Activated T-helper 2 cell treated with anti-CD3 and anti-CD28 coated beads, Interferon-gamma antibody, Interleukin-2, Interleukin-4, amounts not matched to agents 10 μg/mL and 5 μg/mL and 100 μg/mL, durations not matched to agents 14 hours and 24 hours and 36 hours (primary cell): ENCODE results near the gene INSL3. TPM values are rescaled to one million over a fixed set of nuclear protein-coding genes. Genes with fewer than 3 reads are reported as not detected.
A peak's percentile ranks its signal among the peaks of the same experiment; 100 is the strongest.
"Not testable (repeated sequence)": the region's sequence is repeated elsewhere in the genome, so short reads cannot be mapped to it uniquely, and the experiment has no call there.

ENCODE experiments used
- DNase-seq: peaks from one replicate; pipeline ENCODE4 v3.0.0; 2021; ENCODE audit warnings: low spot score
- H3K27ac Mint-ChIP-seq: one replicate; pipeline ENCODE4 v1.8.0; 2021; ENCODE audit warnings: mixed read lengths
- H3K27me3 Mint-ChIP-seq: one replicate; pipeline ENCODE4 v1.8.0; 2021; ENCODE audit warnings: low read depth, mixed read lengths
- H3K36me3 Mint-ChIP-seq: one replicate; pipeline ENCODE4 v1.8.0; 2021; ENCODE audit warnings: low read depth, mixed read lengths
- H3K4me1 Mint-ChIP-seq: one replicate; pipeline ENCODE4 v1.8.0; 2021; ENCODE audit warnings: low read depth, mixed read lengths
- H3K4me3 Mint-ChIP-seq: one replicate; pipeline ENCODE4 v1.8.0; 2021; ENCODE audit warnings: low read depth, mild to moderate bottlenecking, moderate library complexity, mixed read lengths
- H3K9me3 Mint-ChIP-seq: one replicate; pipeline ENCODE4 v1.8.0; 2021; ENCODE audit warnings: mixed read lengths
- intact Hi-C: fragments of 100-400 bp; cut with micrococcal nuclease; formaldehyde crosslinking; loops from one replicate; pipeline ENCODE4 v1.15.1; 2023
- total RNA-seq: library from RNA; stranded (reverse); gene quantifications from 2 replicates; pipeline ENCODE4 v1.2.3, GENCODE V29; 2022

Gene INSL3
- total RNA-seq, 1 donor from 2014 or later, result 6.9 TPM

GRCh38 chr19:17824339-17824738, 3.0 kb upstream of the INSL3 start:
- Mint-ChIP-seq H3K27me3 (no peaks in the 10 kb centered on the region), H3K4me3 (no peak overlapping the region), H3K36me3 (peaks cover 36% of the 10 kb centered on the region), H3K4me1 (no peaks in the 10 kb centered on the region), H3K9me3 (no peaks in the 10 kb centered on the region), H3K27ac (no peak overlapping the region)
- intact Hi-C loops, result no loop called here
- DNase-seq, result no peak

DNA sequence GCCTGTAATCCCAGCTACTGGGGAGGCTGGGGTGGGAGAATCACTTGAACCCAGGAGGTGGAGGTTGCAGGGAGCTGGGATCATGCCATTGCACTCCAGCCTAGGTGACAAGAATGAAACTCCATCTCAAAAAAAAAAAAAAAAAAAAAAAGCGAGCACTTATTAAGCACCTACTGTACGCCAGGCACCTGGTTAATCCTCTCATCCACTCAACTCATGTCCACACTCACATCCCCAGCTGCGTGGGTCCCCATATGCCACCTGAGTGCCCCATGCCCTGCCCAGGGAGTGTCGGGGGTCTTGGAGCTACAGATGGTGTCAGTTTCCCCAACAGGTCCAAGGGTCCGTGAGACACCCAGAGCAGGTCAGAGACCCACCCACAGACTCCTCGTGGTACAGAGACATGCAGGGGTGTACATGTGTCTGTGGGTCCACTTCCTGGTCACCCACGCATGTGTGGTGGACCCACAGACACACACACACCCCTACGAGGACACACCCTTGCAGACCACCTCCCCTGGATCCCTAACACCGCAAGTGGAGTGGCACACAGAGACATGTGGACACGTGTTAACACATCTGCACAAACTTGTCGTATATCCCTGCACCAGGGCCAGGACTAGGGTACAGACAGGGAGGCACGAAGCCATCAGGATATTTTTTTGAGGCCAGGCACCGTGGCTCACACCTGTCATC, 3.5 kb downstream of the INSL3 start:
- intact Hi-C loops, result no loop called here
- Mint-ChIP-seq H3K27me3 (no peaks in the 10 kb centered on the region), H3K4me1 (no peaks in the 10 kb centered on the region), H3K36me3 (no peaks in the 10 kb centered on the region), H3K9me3 (no peaks in the 10 kb centered on the region), H3K4me3 (no peak overlapping the region), H3K27ac (no peak overlapping the region)
- no peak for DNase-seq

GRCh38 chr19:17812099-17812498, 9.2 kb downstream of the INSL3 start:
- H3K27ac Mint-ChIP-seq, result no peak overlapping the region
- intact Hi-C loops, result loop anchor here (5.0 kb wide), 1 partner anchor 45 kb away; the partner anchor contains the start of gene RPL18A

GRCh38 chr19:17811681-17812080, 9.6 kb downstream of the INSL3 start:
- intact Hi-C loops, result loop anchor here (5.0 kb wide), 1 partner anchor 46 kb away; the partner anchor contains the start of gene RPL18A
- no peaks in the 10 kb centered on the region for H3K9me3 Mint-ChIP-seq
- DNase-seq, result no peak
- no peak overlapping the region for H3K27ac Mint-ChIP-seq
- peaks cover 4% of the 10 kb centered on the region for H3K27me3 Mint-ChIP-seq
- peaks cover 2% of the 10 kb centered on the region for H3K4me1 Mint-ChIP-seq
- H3K36me3 Mint-ChIP-seq, result no peaks in the 10 kb centered on the region
- no peak overlapping the region for H3K4me3 Mint-ChIP-seq

More at GRCh38 chr19:17812099-17812498, 9.2 kb downstream of the INSL3 start:
- H3K4me3 Mint-ChIP-seq, result no peak overlapping the region
- H3K36me3 Mint-ChIP-seq, result no peaks in the 10 kb centered on the region
- peaks cover 4% of the 10 kb centered on the region for H3K27me3 Mint-ChIP-seq
- no peaks in the 10 kb centered on the region for H3K9me3 Mint-ChIP-seq
- H3K4me1 Mint-ChIP-seq, result peaks cover 2% of the 10 kb centered on the region
- no peak for DNase-seq

DNA sequence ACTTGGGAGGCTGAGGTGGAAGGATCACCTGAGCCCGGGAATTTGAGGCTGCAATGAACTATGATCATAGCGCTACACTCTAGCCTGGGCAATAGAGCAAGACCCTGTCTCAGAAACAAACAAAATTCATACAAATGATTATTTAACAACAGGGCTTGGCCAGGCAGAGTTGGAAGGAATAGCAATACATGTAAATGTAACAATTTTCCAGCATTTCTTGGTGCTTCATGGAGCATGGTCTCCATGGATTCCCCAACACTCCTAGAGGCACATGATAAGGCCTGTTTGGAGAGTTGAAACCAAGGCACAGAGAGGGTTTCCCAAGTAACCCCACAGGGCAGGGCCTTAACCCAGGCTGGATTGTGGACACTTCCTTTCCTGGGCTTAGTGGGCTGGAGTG, 10.2 kb downstream of the INSL3 start:
- H3K27ac Mint-ChIP-seq, result no peak overlapping the region
- intact Hi-C loops, result loop anchor here (5.0 kb wide), 1 partner anchor 46 kb away; the partner anchor contains the start of gene RPL18A
- no peak for DNase-seq
- peaks cover 2% of the 10 kb centered on the region for H3K4me1 Mint-ChIP-seq
- no peaks in the 10 kb centered on the region for H3K36me3 Mint-ChIP-seq
- H3K9me3 Mint-ChIP-seq, result no peaks in the 10 kb centered on the region
- peaks cover 4% of the 10 kb centered on the region for H3K27me3 Mint-ChIP-seq
- H3K4me3 Mint-ChIP-seq, result no peak overlapping the region

GRCh38 chr19:17807731-17808316, 13.5 kb downstream of the INSL3 start:
- no peak for DNase-seq
- H3K36me3 Mint-ChIP-seq, result no peaks in the 10 kb centered on the region
- peaks cover 7% of the 10 kb centered on the region for H3K4me1 Mint-ChIP-seq
- no peaks in the 10 kb centered on the region for H3K9me3 Mint-ChIP-seq
- H3K4me3 Mint-ChIP-seq, result no peak overlapping the region
- intact Hi-C loops, result no loop called here
- H3K27me3 Mint-ChIP-seq, result peaks cover 8% of the 10 kb centered on the region
- no peak overlapping the region for H3K27ac Mint-ChIP-seq

- H3K4me3 Mint-ChIP-seq, result no peak overlapping the region
Observed at GRCh38 chr19:17806945-17807344, 14.4 kb downstream of the INSL3 start.

DNA sequence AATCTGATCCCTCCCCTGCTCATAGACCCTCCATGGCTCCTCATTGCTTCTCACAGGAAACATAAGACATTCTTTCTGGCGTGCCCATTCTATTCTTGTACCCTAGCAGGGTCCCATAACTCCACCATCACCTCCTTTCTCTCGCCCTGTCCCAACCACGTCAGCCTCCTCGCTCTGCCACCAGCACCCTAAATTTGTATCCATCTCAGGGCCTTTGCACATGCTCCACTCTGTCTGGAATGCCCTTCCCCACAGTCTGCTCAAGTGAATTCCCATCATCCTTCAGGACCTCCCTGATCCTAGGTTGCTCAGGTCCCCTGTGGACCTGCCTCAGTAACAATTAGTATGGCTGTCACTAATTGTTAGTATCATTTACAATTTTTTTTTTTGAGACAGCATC, 15.9 kb downstream of the INSL3 start:
- Mint-ChIP-seq H3K4me3 (no peak overlapping the region), H3K27me3 (peaks cover 8% of the 10 kb centered on the region), H3K36me3 (no peaks in the 10 kb centered on the region), H3K9me3 (no peaks in the 10 kb centered on the region), H3K4me1 (peaks cover 11% of the 10 kb centered on the region), H3K27ac (no peak overlapping the region)
- no peak for DNase-seq
- intact Hi-C loops, result no loop called here

More at GRCh38 chr19:17806945-17807344, 14.4 kb downstream of the INSL3 start:
- peaks cover 11% of the 10 kb centered on the region for H3K4me1 Mint-ChIP-seq
- intact Hi-C loops, result no loop called here
- no peak overlapping the region for H3K27ac Mint-ChIP-seq
- H3K27me3 Mint-ChIP-seq, result peaks cover 8% of the 10 kb centered on the region
- no peaks in the 10 kb centered on the region for H3K9me3 Mint-ChIP-seq
- DNase-seq, result no peak
- H3K36me3 Mint-ChIP-seq, result no peaks in the 10 kb centered on the region

DNA sequence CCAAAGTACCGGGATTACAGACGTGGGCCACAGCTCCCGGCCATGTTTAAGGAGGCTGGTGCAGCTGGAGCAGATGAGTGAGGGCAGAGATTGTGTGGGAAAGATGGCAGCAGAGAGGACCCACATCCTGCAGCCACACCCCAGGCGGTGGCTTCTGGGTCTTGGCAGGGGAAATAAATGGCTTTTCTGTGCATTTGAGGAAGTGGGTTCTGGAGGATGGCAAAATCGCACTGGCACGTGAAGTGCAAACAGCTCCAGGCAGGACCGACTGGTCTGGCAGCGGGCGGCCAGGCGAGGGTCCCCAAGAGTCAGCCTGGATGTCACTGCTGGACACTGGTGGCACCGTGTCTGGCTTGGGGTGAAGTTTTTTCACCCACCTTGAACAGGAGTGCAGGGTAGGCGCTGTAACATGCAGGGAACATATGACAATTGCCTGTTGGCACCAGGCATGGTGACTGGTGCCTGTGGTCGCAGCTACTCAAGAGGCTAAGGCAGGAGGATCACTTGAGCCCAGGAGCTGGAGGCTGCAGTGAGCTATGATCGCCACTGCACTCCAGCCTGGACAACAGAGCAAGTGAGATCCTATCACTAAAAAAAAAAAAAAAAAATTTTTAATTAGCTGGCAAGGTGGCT, 17.9 kb downstream of the INSL3 start:
- no peaks in the 10 kb centered on the region for H3K36me3 Mint-ChIP-seq
- peaks cover 6% of the 10 kb centered on the region for H3K27me3 Mint-ChIP-seq
- peak; percentile 13 for DNase-seq
- H3K4me3 Mint-ChIP-seq, result no peak overlapping the region
- H3K27ac Mint-ChIP-seq, result peak overlapping the region; percentile 22
- no peaks in the 10 kb centered on the region for H3K9me3 Mint-ChIP-seq
- peaks cover 11% of the 10 kb centered on the region for H3K4me1 Mint-ChIP-seq
- intact Hi-C loops, result no loop called here

- peaks cover 3% of the 10 kb centered on the region for H3K27me3 Mint-ChIP-seq
- H3K4me1 Mint-ChIP-seq, result peaks cover 15% of the 10 kb centered on the region
- H3K36me3 Mint-ChIP-seq, result no peaks in the 10 kb centered on the region
- H3K27ac Mint-ChIP-seq, result no peak overlapping the region
- H3K4me3 Mint-ChIP-seq, result no peak overlapping the region
- no peaks in the 10 kb centered on the region for H3K9me3 Mint-ChIP-seq
- DNase-seq, result no peak
- intact Hi-C loops, result no loop called here
Observed at GRCh38 chr19:17802137-17802858, 19.0 kb downstream of the INSL3 start.

DNA sequence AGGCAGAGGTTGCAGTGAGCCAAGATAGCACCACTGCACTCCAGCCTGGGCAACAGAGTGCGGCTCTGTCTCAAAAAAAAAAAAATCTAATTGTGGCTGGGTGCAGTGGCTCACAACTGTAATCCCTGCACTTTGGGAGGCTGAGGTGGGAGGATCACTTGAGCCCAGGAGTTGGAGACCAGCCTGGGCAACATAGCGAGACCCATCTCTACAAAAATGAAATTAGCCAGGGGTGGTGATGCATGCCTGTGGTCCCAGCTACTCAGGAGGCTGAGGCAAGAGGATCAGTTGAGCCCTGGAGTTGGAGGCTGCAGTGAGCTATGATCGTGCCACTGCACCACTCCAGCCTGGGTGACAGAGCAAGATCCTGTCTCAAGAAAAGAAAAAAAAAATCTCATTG, 22.7 kb downstream of the INSL3 start:
- H3K36me3 Mint-ChIP-seq, H3K4me3 Mint-ChIP-seq, H3K27ac Mint-ChIP-seq, DNase-seq, H3K9me3 Mint-ChIP-seq, intact Hi-C loops: not testable (repeated sequence)
- H3K4me1 Mint-ChIP-seq, result peaks cover 17% of the 10 kb centered on the region
- peaks cover 19% of the 10 kb centered on the region for H3K27me3 Mint-ChIP-seq

DNA sequence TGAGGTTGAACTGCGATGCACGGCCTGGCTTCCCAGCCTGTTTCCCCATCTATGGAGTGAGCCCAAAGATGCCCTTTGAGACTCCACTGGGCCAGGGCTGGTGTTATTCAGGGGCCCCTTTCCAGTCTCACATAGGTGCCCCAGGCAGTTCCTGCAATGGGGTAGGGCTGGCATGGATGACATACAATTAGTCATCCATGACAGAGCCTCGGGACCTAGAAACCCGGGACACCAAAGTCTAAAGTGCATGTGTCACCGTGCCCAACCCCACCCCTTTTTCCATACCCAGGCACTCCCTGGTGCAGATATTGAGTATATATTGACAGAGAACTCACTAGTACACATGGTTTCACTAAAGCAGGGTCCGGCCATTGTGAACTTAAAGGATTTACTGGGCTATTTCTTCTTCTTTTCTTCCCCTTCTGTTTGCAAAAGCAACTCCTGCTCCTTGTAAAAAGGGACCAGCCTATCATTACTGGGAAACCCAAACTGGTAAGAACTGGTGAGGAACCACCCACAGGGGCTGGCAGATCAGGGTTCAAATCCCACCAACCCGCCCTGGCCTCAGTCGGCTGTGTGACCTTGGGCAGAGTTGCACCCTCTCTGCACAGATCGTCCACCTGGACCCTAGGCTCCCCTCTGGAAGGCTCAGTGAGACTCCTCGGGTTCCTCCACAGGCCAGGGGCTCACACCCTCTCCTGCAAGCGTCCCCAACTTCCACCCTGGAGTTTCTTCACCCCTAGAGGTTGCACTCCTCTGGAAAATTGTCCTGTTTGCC, 23.7 kb downstream of the INSL3 start:
- Mint-ChIP-seq H3K9me3 (no peaks in the 10 kb centered on the region), H3K4me1 (peaks cover 11% of the 10 kb centered on the region), H3K27ac (no peak overlapping the region), H3K4me3 (no peak overlapping the region), H3K36me3 (no peaks in the 10 kb centered on the region), H3K27me3 (peaks cover 16% of the 10 kb centered on the region)
- intact Hi-C loops, result no loop called here
- no peak for DNase-seq
